Measurements from ENCODE around the gene TRPT1. TPM values are rescaled to one million over a fixed set of nuclear protein-coding genes. Genes with fewer than 3 reads are reported as not detected.

The TRPT1 gene
- total RNA-seq, 1 experiment from 2014 or later = 43.1 TPM

- CTCF ChIA-PET = no interaction called here
- H3K9me3 Mint-ChIP-seq (ENCODE audit: low read depth, unreplicated experiment) = no peaks in the 10 kb centered on the region
- H3K27me3 Mint-ChIP-seq (ENCODE audit: unreplicated experiment) = no peaks in the 10 kb centered on the region
- peak overlapping the region; percentile 92 for H3K4me3 Mint-ChIP-seq (ENCODE audit: low read depth, unreplicated experiment)
- no peak overlapping the region for H3K27ac Mint-ChIP-seq (ENCODE audit: unreplicated experiment)
- TF ChIP-seq CTCF (IDR thresholded peaks at IDR 0.05; ENCODE audit: unreplicated experiment) = no peak
- peaks cover 15% of the 10 kb centered on the region for H3K4me1 Mint-ChIP-seq (ENCODE audit: low read depth, unreplicated experiment)
- intact Hi-C loops (cut with micrococcal nuclease; ENCODE audit: unreplicated experiment) = no loop called here
- H3K36me3 Mint-ChIP-seq (ENCODE audit: insufficient read depth, unreplicated experiment) = peaks cover 81% of the 10 kb centered on the region
- DNase-seq = no peak
- no TSS peak for BruUV-seq (replicated peaks)
Measured at GRCh38 chr11:64232182-64232966, 6.4 kb upstream of the TRPT1 start.

- Mint-ChIP-seq H3K9me3 (ENCODE audit: low read depth, unreplicated experiment) (no peaks in the 10 kb centered on the region), H3K27ac (ENCODE audit: unreplicated experiment) (no peak overlapping the region), H3K27me3 (ENCODE audit: unreplicated experiment) (no peaks in the 10 kb centered on the region), H3K4me3 (ENCODE audit: low read depth, unreplicated experiment) (peak overlapping the region; percentile 92), H3K4me1 (ENCODE audit: low read depth, unreplicated experiment) (peaks cover 8% of the 10 kb centered on the region), H3K36me3 (ENCODE audit: insufficient read depth, unreplicated experiment) (peaks cover 81% of the 10 kb centered on the region)
- CTCF ChIA-PET = interaction anchor here (0.6 kb wide), 1 partner anchor 548 kb away, joined by 3 read pairs; no protein-coding TSS in a partner anchor
- intact Hi-C loops (cut with micrococcal nuclease; ENCODE audit: unreplicated experiment) = no loop called here
- DNase-seq = no peak
- TF ChIP-seq CTCF (IDR thresholded peaks at IDR 0.05; ENCODE audit: unreplicated experiment) = no peak
- no TSS peak for BruUV-seq (replicated peaks)
Measured at GRCh38 chr11:64231546-64231945, 5.6 kb upstream of the TRPT1 start.

GRCh38 chr11:64230985-64231365, 5.0 kb upstream of the TRPT1 start:
- intact Hi-C loops (cut with micrococcal nuclease; ENCODE audit: unreplicated experiment) = no loop called here

More at GRCh38 chr11:64230985-64231365, 5.0 kb upstream of the TRPT1 start:
- H3K27ac Mint-ChIP-seq (ENCODE audit: unreplicated experiment) = no peak overlapping the region
- no peaks in the 10 kb centered on the region for H3K27me3 Mint-ChIP-seq (ENCODE audit: unreplicated experiment)
- peaks cover 7% of the 10 kb centered on the region for H3K4me1 Mint-ChIP-seq (ENCODE audit: low read depth, unreplicated experiment)
- no TSS peak for BruUV-seq (replicated peaks)
- no peak for DNase-seq
- H3K9me3 Mint-ChIP-seq (ENCODE audit: low read depth, unreplicated experiment) = no peaks in the 10 kb centered on the region
- no peak for TF ChIP-seq CTCF (IDR thresholded peaks at IDR 0.05; ENCODE audit: unreplicated experiment)
- peaks cover 81% of the 10 kb centered on the region for H3K36me3 Mint-ChIP-seq (ENCODE audit: insufficient read depth, unreplicated experiment)
- peak overlapping the region; percentile 92 for H3K4me3 Mint-ChIP-seq (ENCODE audit: low read depth, unreplicated experiment)
- CTCF ChIA-PET = interaction anchor here (0.6 kb wide), 1 partner anchor 548 kb away, joined by 3 read pairs; no protein-coding TSS in a partner anchor
